CD4-positive, alpha-beta T cell treated with Interleukin-21 for 1 hour (primary cell): ENCODE results near the gene CORO1A.
A peak's percentile ranks its signal among the peaks of the same experiment; 100 is the strongest.
"Not testable (repeated sequence)": the region's sequence is repeated elsewhere in the genome, so short reads cannot be mapped to it uniquely, and the experiment has no call there.

ENCODE experiments used
- DNase-seq: peaks from one replicate; pipeline ENCODE4 v3.0.0-alpha.2; 2020

Gene CORO1A

GRCh38 chr16:30183233-30184095 lies at the start of gene CORO1A:
TSS of gene CORO1A (plus strand) at chr16:30183602. CDS start at chr16:30185210, 1,608 bp downstream.
- DNase-seq: peak; percentile 80

- DNase-seq: no peak
Observed at GRCh38 chr16:30136971-30137605, 46.3 kb upstream of the CORO1A start.

GRCh38 chr16:30137897-30138296 lies 45.5 kb upstream of the CORO1A start:
- no peak for DNase-seq

- no peak for DNase-seq
Observed at GRCh38 chr16:30139583-30140481, 43.6 kb upstream of the CORO1A start.

GRCh38 chr16:30141750-30142149 lies 41.7 kb upstream of the CORO1A start:
- DNase-seq: no peak

GRCh38 chr16:30142672-30143346 lies 40.6 kb upstream of the CORO1A start:
- DNase-seq: peak; percentile 52

GRCh38 chr16:30143347-30143702 lies 40.1 kb upstream of the CORO1A start:
- no peak for DNase-seq

GRCh38 chr16:30144017-30144416 lies 39.4 kb upstream of the CORO1A start:
- DNase-seq: no peak

GRCh38 chr16:30144917-30145316 lies 38.5 kb upstream of the CORO1A start:
- DNase-seq: no peak

GRCh38 chr16:30145657-30146056 lies 37.7 kb upstream of the CORO1A start:
- no peak for DNase-seq

- DNase-seq: no peak
Observed at GRCh38 chr16:30147843-30148510, 35.4 kb upstream of the CORO1A start.

GRCh38 chr16:30149250-30149930 lies 34.0 kb upstream of the CORO1A start:
- no peak for DNase-seq

GRCh38 chr16:30151091-30151490 lies 32.3 kb upstream of the CORO1A start:
- DNase-seq: no peak

- no peak for DNase-seq
Observed at GRCh38 chr16:30152517-30152916, 30.9 kb upstream of the CORO1A start.

- DNase-seq: no peak
Observed at GRCh38 chr16:30155188-30155587, 28.2 kb upstream of the CORO1A start.

- no peak for DNase-seq
Observed at GRCh38 chr16:30157214-30157613, 26.2 kb upstream of the CORO1A start.

- DNase-seq: no peak
Observed at GRCh38 chr16:30163538-30163937, 19.9 kb upstream of the CORO1A start.

GRCh38 chr16:30166202-30166902 lies 17.1 kb upstream of the CORO1A start:
- peak; percentile 34 for DNase-seq

GRCh38 chr16:30168746-30169145 lies 14.7 kb upstream of the CORO1A start:
- DNase-seq: not testable (repeated sequence)

GRCh38 chr16:30169416-30169815 lies 14.0 kb upstream of the CORO1A start:
- DNase-seq: not testable (repeated sequence)

- DNase-seq: not testable (repeated sequence)
Observed at GRCh38 chr16:30170145-30170544, 13.3 kb upstream of the CORO1A start.
